ENCODE results near the gene LZTR1.

Gene LZTR1

DNA sequence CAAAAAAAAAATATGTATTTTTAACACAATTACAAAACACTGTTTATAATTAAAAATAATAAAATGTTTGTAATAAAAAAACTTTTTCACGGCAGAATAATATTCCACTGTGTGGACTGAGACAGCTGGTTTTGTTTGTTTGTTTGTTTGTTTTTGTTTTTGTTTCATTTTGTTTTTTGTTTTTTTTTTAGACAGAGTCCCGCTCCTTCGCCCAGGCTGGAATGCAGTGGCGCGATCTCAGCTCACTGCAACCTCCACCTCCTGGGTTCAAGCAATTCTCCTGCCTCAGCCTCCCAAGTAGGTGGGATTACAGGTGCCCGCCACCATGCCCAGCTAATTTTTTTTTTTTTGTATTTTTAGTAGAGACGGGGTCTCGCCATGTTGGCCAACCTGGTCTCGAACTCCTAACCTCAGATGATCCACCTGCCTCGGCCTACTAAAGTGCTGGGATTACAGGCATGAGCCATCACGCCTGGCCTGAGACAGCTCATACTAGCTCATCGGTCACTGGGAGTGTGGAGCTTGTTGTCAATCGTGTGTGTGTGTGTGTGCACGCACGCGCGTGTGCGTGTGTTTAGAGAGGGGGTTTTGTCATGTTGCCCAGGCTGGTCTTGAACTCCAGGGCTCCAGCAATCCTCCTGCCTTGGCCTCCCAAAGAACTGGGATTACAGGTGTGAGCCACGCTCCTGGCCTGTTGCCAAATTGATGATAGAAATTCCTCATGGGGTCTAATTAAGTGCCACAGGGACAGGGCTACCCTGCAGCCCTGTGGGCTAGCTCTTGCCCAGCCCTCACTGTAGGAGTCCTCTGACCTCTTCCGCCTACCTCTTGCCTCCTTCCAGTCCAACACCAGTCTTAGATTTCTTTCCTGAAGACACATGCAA, 22.3 kb upstream of the LZTR1 start:
- peaks cover 4% of the 10 kb centered on the region for H3K79me2 ChIP-seq (ENCODE audit: control insufficient read depth, insufficient read depth, low read length, poor library complexity)
- peaks cover 14% of the 10 kb centered on the region for H3K27me3 ChIP-seq (ENCODE audit: insufficient read depth, low read length)
- no CpG with 5 or more reads among the region's 20 CpGs for WGBS (ENCODE audit: extremely low coverage, insufficient coverage, insufficient read length)
- H4K8ac ChIP-seq (ENCODE audit: low read depth, low read length) = no peak overlapping the region
- H2BK5ac ChIP-seq (ENCODE audit: low read depth, low read length, poor library complexity) = no peak overlapping the region
- no peak overlapping the region for H3K4ac ChIP-seq (ENCODE audit: low read depth, low read length)
- no peaks in the 10 kb centered on the region for H3K9me3 ChIP-seq (ENCODE audit: insufficient read depth, low read depth, low read length)
- H3K4me1 ChIP-seq (ENCODE audit: control insufficient read depth in 1 of 2, insufficient read depth in 2 of 2, low read length in 2 of 2) = peaks cover 10 to 18% of the 10 kb centered on the region in 2 experiments
- no peak overlapping the region for H3K4me3 ChIP-seq (ENCODE audit: low read depth, low read length)
- H3K14ac ChIP-seq (ENCODE audit: low read length) = no peak overlapping the region
- peaks cover 8% of the 10 kb centered on the region for H3K79me1 ChIP-seq (ENCODE audit: low read length)
- H3K23ac ChIP-seq (ENCODE audit: low read length) = no peak overlapping the region
- no peak overlapping the region for H2AK5ac ChIP-seq (ENCODE audit: low read length)
- H3K27ac ChIP-seq (ENCODE audit: low read depth, low read length) = no peak overlapping the region
- H3K36me3 ChIP-seq (ENCODE audit: control insufficient read depth in 1 of 2, insufficient read depth in 2 of 2, low read length in 2 of 2) = no peaks in the 10 kb centered on the region
- no peak overlapping the region for H4K91ac ChIP-seq (ENCODE audit: low read depth, low read length)
- H2AFZ ChIP-seq (ENCODE audit: insufficient read depth, low read length, poor library complexity) = no peak overlapping the region
- no peak overlapping the region for H3K4me2 ChIP-seq (ENCODE audit: low read length)
- H2BK12ac ChIP-seq (ENCODE audit: low read length) = no peak overlapping the region
- no peak overlapping the region for H3K18ac ChIP-seq (ENCODE audit: low read length)
- H2BK120ac ChIP-seq (ENCODE audit: insufficient read depth, low read length, poor library complexity) = no peak overlapping the region
- no peak for DNase-seq
- H4K12ac ChIP-seq (ENCODE audit: low read depth, low read length) = no peak overlapping the region
- H3K9ac ChIP-seq (ENCODE audit: low read length) = no peak overlapping the region

GRCh38 chr22:20960609-20961008, 21.5 kb upstream of the LZTR1 start:
- H4K12ac ChIP-seq (ENCODE audit: low read depth, low read length) = no peak overlapping the region
- H3K79me1 ChIP-seq (ENCODE audit: low read length) = peaks cover 8% of the 10 kb centered on the region
- no peak overlapping the region for H4K91ac ChIP-seq (ENCODE audit: low read depth, low read length)
- no peaks in the 10 kb centered on the region for H3K9me3 ChIP-seq (ENCODE audit: insufficient read depth, low read depth, low read length)
- H2BK120ac ChIP-seq (ENCODE audit: insufficient read depth, low read length, poor library complexity) = no peak overlapping the region
- H3K4me3 ChIP-seq (ENCODE audit: low read depth, low read length) = no peak overlapping the region
- no peak overlapping the region for H3K9ac ChIP-seq (ENCODE audit: low read length)
- H3K36me3 ChIP-seq (ENCODE audit: control insufficient read depth in 1 of 2, insufficient read depth in 2 of 2, low read length in 2 of 2) = no peaks in the 10 kb centered on the region
- no peak overlapping the region for H3K14ac ChIP-seq (ENCODE audit: low read length)
- no peak overlapping the region for H3K4ac ChIP-seq (ENCODE audit: low read depth, low read length)
- no peak overlapping the region for H3K18ac ChIP-seq (ENCODE audit: low read length)
- no peak overlapping the region for H3K23ac ChIP-seq (ENCODE audit: low read length)
- H2AK5ac ChIP-seq (ENCODE audit: low read length) = no peak overlapping the region
- peaks cover 4% of the 10 kb centered on the region for H3K79me2 ChIP-seq (ENCODE audit: control insufficient read depth, insufficient read depth, low read length, poor library complexity)
- WGBS (ENCODE audit: extremely low coverage, insufficient coverage, insufficient read length) = no CpG with 5 or more reads among the region's 4 CpGs
- H3K27ac ChIP-seq (ENCODE audit: low read depth, low read length) = no peak overlapping the region
- no peak overlapping the region for H2AFZ ChIP-seq (ENCODE audit: insufficient read depth, low read length, poor library complexity)
- no peak for DNase-seq
- H3K4me1 ChIP-seq (ENCODE audit: control insufficient read depth in 1 of 2, insufficient read depth in 2 of 2, low read length in 2 of 2) = peaks cover 10 to 18% of the 10 kb centered on the region in 2 experiments
- no peak overlapping the region for H3K4me2 ChIP-seq (ENCODE audit: low read length)
- no peak overlapping the region for H4K8ac ChIP-seq (ENCODE audit: low read depth, low read length)
- no peak overlapping the region for H2BK5ac ChIP-seq (ENCODE audit: low read depth, low read length, poor library complexity)
- H2BK12ac ChIP-seq (ENCODE audit: low read length) = no peak overlapping the region
- H3K27me3 ChIP-seq (ENCODE audit: insufficient read depth, low read length) = peaks cover 19% of the 10 kb centered on the region

- peaks cover 24% of the 10 kb centered on the region for H3K27me3 ChIP-seq (ENCODE audit: insufficient read depth, low read length)
- no peak overlapping the region for H3K4me3 ChIP-seq (ENCODE audit: low read depth, low read length)
- H4K91ac ChIP-seq (ENCODE audit: low read depth, low read length) = no peak overlapping the region
- H3K36me3 ChIP-seq (ENCODE audit: control insufficient read depth in 1 of 2, insufficient read depth in 2 of 2, low read length in 2 of 2) = no peaks in the 10 kb centered on the region
- H2AFZ ChIP-seq (ENCODE audit: insufficient read depth, low read length, poor library complexity) = no peak overlapping the region
- H3K4me2 ChIP-seq (ENCODE audit: low read length) = no peak overlapping the region
- no peaks in the 10 kb centered on the region for H3K79me2 ChIP-seq (ENCODE audit: control insufficient read depth, insufficient read depth, low read length, poor library complexity)
- H3K14ac ChIP-seq (ENCODE audit: low read length) = no peak overlapping the region
- no peak overlapping the region for H3K9ac ChIP-seq (ENCODE audit: low read length)
- H2BK12ac ChIP-seq (ENCODE audit: low read length) = no peak overlapping the region
- H3K4me1 ChIP-seq (ENCODE audit: control insufficient read depth in 1 of 2, insufficient read depth in 2 of 2, low read length in 2 of 2) = peaks cover 2 to 5% of the 10 kb centered on the region in 2 experiments
- WGBS (ENCODE audit: extremely low coverage, insufficient coverage, insufficient read length) = no CpG with 5 or more reads among the region's 6 CpGs
- no peak overlapping the region for H4K12ac ChIP-seq (ENCODE audit: low read depth, low read length)
- DNase-seq = no peak
- H3K9me3 ChIP-seq (ENCODE audit: insufficient read depth, low read depth, low read length) = no peaks in the 10 kb centered on the region
- no peaks in the 10 kb centered on the region for H3K79me1 ChIP-seq (ENCODE audit: low read length)
- no peak overlapping the region for H3K23ac ChIP-seq (ENCODE audit: low read length)
- H2BK120ac ChIP-seq (ENCODE audit: insufficient read depth, low read length, poor library complexity) = no peak overlapping the region
- H4K8ac ChIP-seq (ENCODE audit: low read depth, low read length) = no peak overlapping the region
- H2AK5ac ChIP-seq (ENCODE audit: low read length) = no peak overlapping the region
- no peak overlapping the region for H2BK5ac ChIP-seq (ENCODE audit: low read depth, low read length, poor library complexity)
- H3K27ac ChIP-seq (ENCODE audit: low read depth, low read length) = no peak overlapping the region
- H3K18ac ChIP-seq (ENCODE audit: low read length) = no peak overlapping the region
- H3K4ac ChIP-seq (ENCODE audit: low read depth, low read length) = no peak overlapping the region
Observed at GRCh38 chr22:20962491-20962945, 19.6 kb upstream of the LZTR1 start.

GRCh38 chr22:20963201-20964052, 18.7 kb upstream of the LZTR1 start:
- Histone ChIP-seq H2BK5ac (ENCODE audit: low read depth, low read length, poor library complexity) (no peak overlapping the region), H2BK12ac (ENCODE audit: low read length) (no peak overlapping the region), H3K4me2 (ENCODE audit: low read length) (no peak overlapping the region), H3K4ac (ENCODE audit: low read depth, low read length) (no peak overlapping the region), H3K27ac (ENCODE audit: low read depth, low read length) (no peak overlapping the region), H3K79me1 (ENCODE audit: low read length) (no peaks in the 10 kb centered on the region), H3K79me2 (ENCODE audit: control insufficient read depth, insufficient read depth, low read length, poor library complexity) (no peaks in the 10 kb centered on the region), H3K36me3 (ENCODE audit: control insufficient read depth in 1 of 2, insufficient read depth in 2 of 2, low read length in 2 of 2) (no peaks in the 10 kb centered on the region), H3K4me3 (ENCODE audit: low read depth, low read length) (no peak overlapping the region), H3K4me1 (ENCODE audit: control insufficient read depth in 1 of 2, insufficient read depth in 2 of 2, low read length in 2 of 2) (no peaks in the 10 kb centered on the region), H2AFZ (ENCODE audit: insufficient read depth, low read length, poor library complexity) (no peak overlapping the region), H3K9ac (ENCODE audit: low read length) (no peak overlapping the region), H3K9me3 (ENCODE audit: insufficient read depth, low read depth, low read length) (no peaks in the 10 kb centered on the region), H3K18ac (ENCODE audit: low read length) (no peak overlapping the region), H2AK5ac (ENCODE audit: low read length) (no peak overlapping the region), H3K27me3 (ENCODE audit: insufficient read depth, low read length) (peaks cover 24% of the 10 kb centered on the region), H4K12ac (ENCODE audit: low read depth, low read length) (no peak overlapping the region), H3K14ac (ENCODE audit: low read length) (no peak overlapping the region), H2BK120ac (ENCODE audit: insufficient read depth, low read length, poor library complexity) (no peak overlapping the region), H3K23ac (ENCODE audit: low read length) (no peak overlapping the region), H4K8ac (ENCODE audit: low read depth, low read length) (no peak overlapping the region), H4K91ac (ENCODE audit: low read depth, low read length) (no peak overlapping the region)
- WGBS (ENCODE audit: extremely low coverage, insufficient coverage, insufficient read length) = no CpG with 5 or more reads among the region's 7 CpGs
- DNase-seq = no peak
